NCI-H1048 (cell line): ENCODE measurements around the gene STN1.

Source experiments
- DNase-seq: peaks from one replicate; lab custom pipeline; 2025; lab: John Stamatoyannopoulos, UW

Gene STN1, protein sequence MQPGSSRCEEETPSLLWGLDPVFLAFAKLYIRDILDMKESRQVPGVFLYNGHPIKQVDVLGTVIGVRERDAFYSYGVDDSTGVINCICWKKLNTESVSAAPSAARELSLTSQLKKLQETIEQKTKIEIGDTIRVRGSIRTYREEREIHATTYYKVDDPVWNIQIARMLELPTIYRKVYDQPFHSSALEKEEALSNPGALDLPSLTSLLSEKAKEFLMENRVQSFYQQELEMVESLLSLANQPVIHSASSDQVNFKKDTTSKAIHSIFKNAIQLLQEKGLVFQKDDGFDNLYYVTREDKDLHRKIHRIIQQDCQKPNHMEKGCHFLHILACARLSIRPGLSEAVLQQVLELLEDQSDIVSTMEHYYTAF

DNA sequence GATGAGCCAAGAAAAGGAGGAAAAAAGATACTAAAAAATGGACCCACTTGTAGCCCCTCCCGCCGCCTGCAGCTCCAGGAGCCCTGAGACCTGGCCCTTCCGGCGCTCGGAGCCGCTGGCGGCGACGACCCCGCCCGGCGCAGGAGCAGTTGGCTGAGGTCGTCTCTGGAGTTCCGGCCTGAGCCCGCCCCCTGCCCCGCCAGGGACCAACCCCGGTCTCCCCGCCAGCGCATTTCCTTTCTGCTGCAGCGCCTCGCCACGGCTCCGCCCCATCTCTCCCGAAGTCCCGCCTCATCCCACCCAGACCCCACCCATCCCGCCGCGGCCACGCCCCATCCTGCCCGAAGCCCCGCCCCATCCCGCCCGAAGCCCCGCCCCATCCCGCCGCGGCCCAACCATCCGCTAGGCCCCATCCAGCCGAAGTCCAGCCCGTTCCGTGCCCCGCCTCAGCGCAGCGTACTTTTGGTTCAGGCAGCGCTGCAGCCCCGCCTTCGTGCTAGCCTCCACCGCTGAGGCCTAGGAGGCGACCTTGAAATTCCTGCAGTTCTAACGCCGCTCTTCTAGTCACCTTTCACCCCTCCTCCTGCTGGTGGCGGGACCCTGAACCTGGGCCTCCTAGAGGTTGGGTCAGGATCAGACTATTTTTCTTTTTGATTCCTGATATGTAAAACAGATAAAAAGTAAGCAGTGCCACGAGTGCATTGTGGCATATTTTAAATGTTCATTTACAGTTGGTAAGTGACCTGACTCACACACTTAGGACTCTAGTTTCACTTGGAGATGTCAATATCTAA lies at the start of gene STN1:
TSS of gene STN1 (minus strand) at position 132 of the 794 bp plus-strand sequence. CDS start 590 bp downstream, outside the sequence.
- peak; percentile 88 for DNase-seq

DNA sequence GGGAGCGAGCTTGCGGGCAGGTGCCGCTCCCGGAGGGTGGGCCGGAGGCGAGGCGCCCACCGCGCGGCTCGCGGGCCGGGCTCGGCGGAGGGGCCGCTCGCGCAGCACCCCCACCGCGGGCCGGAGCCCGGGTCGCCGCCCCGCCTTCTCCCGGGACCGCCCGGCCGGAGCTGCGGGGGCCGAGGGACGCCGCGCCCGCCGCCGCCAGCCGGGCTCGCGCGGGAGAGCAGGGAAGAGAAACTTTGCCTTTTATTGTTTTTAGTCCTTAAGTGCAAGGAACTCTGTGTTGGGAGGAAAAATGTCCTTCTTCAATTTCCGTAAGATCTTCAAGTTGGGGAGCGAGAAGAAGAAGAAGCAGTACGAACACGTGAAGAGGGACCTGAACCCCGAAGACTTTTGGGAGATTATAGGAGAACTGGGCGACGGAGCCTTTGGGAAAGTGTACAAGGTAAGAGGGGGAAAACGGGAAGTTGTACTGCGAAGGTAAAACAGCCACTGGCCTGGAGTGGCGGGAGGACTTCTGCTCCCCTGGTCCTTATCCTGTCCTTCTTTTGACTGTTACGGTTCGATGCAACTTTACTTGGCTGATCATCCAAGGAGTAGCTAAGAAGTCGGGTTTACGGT lies 49.6 kb upstream of the STN1 start:
- DNase-seq, result no peak

DNA sequence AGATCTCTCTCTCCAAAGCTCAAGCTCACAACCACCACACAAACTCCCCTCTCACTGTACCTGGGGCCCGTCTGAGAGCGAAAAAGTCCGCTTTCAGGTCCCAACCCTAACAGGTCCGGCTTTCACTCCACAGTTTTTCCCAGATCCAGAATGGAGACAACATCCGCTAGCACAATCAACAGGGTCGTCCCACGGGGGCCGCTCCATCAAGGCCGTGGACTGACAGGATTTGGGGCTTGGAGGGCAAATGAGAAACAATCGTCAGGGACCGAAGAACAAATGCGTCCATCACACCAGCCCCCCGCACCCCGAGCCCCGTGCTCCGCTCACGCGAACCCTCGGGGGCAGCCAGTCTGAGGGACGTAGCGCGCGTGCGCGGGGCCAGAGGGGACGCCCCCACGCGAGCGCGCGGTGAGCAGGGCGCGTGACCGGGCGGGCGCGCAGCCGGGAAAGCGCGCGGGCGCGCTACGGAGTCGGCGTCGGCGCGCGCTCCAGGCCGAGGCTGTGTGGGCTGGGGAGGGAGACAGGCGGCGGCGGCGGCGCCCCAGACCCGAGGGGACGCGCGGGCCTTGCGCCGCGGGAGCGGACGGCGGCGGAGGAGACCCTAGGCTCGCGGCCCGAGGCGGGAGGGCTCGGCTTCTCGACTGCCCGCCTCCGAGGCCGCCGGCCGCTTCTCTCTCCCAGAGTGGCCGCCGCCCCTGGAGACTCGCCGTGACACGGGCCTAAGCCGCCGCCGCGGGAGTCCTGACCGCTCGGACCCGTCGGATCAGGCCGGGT lies 48.9 kb upstream of the STN1 start, which contains the start of gene SLK:
TSS of gene SLK (plus strand) at position 470 of the 777 bp plus-strand sequence. CDS start 606 bp downstream, outside the sequence.
- peak; percentile 25 for DNase-seq

DNA sequence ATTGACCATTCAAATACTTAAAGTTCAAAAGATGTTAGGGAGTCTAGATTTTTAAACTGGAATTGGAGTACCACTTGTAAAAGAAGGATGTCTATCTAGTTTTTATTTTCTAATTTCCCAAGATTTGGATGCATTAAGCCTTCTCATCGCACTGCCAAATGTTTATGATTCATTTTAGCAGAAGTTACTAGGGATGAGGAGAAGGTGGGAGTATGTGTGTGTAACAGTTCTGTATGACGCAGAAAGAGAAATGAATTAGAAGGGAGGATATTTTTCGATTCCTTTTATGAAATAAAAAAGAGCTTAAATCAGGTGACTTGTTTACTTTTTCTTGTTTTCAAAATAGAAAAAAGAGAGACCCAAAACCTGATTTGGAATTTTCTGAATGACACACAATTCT lies 42.1 kb upstream of the STN1 start:
- no peak for DNase-seq

DNA sequence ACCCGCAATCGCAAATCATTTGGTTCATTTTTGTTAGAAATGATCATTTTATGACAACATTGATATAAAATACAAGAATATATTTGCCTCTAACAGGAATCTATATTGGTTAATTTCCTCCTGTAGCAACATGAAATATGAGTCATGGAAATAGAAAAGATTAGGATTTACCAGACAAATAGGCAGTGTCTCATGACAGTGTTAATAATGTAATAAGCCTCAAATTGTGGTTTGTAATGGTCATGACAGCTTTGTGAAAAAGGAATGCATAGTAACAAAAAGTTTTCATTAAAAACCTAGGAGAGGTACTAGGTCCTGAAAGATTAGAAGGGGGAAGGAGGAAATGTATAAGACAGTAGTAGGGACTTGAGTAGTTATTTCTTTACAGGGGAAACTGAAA lies 41.0 kb upstream of the STN1 start:
- no peak for DNase-seq

DNA sequence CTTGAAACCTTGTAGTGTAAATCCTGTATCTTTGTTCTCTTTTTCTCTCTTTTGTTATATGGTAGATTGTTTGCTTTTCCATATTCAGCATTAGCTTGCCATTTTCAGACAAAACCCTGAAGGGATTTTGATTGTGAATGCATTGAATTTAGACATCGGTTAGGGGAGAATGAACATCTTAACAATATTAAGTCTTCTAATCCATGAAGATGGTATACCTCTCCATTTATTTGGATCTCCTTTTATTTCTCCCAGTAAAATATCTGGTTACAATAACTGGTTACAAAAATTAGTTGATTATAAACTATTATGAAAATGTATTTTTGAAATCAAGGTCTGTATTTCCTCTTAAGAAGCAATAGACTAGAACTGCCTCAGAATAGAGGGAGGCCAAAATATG lies 36.6 kb upstream of the STN1 start:
- DNase-seq, result no peak

DNA sequence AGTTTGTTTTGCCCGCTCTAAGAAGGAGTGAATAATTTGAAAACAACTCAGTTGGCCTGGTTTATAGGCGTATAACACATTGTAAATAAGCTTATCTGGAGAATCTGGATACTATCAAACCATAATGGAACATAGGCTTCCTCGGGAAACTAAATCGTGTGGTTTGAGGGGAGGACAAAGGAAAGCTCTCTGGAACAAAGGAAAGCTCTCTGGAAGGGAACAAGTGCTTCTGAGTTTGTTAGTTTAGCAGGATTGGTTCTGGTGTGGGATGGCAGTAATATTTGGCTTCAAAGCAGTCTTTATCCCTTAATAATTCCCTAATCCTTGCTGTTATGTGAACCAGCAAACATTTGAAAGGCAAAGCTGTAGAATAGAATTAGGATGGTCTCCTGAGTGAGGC lies 34.0 kb upstream of the STN1 start:
- DNase-seq, result no peak

DNA sequence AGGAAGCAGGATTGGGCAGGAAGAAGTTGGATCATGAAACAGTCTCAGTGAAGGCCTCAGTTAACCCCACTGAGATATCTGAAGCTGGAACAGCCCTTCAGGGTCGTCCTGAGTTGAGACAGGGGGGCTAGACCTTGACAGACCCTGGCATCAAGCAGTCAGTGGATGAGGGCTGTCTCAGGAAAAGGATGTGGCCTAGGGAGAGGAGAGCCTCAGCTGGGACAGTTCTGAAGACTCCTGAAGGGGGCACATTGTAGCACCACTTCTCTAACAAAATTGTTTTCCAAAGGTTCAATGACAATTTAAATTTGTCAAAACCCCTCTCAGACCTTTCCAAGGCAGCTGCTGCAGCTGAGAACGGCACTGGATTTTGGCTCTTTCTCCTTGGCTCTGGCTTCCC lies 33.2 kb upstream of the STN1 start:
- DNase-seq, result no peak

DNA sequence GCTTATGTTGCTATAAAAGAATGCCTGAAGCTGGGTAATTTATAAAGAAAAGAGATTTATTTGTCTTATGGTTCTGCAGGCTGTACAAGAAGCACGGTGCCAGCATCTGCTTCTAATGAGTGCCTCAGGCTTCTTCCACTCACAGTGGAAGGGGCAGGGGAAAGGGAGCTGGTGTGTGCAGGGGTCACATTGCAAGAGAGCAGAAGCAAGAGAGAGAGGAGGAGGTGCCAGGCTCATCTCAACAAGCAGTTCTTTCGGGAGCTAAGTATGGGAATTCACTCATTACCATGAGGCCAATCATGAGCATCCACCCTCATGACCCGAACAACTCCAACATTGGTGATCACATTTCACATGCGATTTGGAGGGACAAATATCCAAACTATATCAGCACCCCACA lies 31.7 kb upstream of the STN1 start:
- DNase-seq, result no peak

DNA sequence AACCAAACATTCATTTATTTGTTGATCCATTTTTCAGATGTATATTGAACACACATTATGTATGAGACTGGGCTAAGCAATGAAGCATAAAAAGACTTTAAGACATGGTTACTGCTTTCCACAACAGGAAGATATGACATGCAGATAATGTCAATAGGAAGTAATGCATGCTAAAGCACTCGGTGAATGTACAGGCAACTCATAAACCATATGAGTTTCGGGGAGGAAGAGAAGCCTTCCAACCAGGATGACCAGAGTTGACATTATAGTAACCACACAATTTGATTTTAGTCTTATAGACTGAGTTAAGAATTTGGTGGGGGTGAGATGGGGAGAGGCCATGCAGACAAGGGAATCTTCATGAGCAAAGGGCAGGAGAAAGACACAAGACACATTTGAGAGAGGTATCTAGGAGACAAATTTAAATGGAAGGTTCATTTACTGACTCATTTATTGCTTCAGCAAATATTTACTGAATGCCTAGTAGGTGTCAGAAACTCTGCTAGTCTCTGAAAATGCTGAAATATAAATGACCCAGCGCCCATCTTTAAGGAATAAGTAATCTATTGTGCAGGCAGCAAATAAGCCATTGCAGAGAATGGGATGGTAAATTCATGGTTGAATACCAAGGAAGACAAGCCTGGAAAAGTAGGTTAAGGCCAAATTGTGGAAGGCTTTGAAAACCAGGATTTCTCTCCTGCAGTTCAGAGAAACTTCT lies 30.0 kb upstream of the STN1 start:
- DNase-seq, result no peak

DNA sequence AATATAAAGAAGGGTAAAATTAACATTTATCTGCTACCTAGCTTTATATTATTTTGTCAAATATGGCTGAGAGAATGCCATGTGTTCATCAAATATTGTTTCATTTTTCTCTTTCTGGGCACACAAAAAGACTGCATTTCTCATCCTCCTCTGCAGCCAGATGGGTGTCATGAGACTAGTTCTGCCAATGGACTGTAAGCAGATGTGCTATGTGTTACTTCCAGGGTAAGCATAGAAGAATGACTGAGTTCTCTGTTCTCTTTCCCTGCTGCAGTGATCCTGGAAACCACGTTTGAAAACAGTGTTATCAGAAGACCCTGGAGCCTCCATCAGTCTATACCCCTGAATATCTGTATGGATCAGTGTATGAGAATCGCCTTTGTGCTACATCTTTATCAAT lies 24.9 kb upstream of the STN1 start:
- DNase-seq, result no peak

DNA sequence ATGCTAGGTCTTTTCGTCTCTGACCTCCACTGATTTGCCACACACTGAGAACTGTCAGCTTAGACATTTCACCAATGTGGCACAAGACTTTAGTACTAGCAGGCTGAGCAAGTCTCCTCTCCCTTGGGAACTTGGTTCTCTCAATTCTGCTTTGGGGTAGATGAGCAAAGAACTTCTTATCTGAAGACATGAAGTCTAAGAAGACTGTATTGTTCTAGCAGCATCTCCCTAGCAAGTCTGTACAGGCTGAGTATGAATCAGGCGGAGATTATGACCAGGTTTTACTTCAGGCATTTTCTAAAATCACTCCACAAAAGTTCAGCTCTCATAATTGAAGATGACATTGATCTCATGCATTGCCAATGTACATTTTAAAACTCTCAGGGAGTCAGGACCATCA lies 23.8 kb upstream of the STN1 start:
- DNase-seq, result no peak

DNA sequence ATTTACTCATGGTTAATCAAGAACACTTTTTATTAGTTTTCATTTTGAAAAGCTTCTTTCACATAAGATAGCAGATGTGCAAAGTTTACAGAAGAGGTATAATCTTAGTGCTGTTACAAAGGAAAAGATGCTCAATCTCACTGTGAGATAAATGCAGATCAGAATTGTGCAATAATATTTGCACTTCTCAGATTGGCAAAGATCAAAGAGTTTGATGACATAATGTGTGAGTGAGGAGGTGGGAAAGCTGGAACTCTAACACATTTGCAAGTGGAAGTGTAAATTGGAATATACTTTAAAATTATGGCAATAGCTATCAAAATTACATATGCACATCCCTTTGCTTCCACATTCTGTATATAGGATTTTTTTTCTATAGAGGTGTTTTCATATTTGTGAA lies 21.5 kb upstream of the STN1 start:
- no peak for DNase-seq

DNA sequence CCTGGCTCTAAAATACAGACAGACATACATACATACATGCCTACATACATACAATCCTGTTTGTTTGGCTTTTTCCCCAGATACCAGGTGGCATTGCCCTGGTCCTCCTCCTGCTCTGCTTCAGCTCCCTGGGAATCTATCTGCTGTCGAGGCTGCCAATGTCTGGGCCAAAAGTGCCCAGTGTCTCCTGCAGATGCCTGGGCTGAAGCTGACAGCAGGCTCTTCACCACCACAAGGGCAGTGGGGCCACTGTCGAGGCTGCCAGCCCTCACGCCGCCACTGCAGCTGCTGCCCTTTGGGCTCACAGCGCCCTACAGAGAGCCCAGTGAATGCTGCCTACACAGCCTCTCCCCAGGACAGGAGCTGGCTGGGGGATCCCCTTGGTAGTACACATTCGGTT lies 18.0 kb upstream of the STN1 start:
- DNase-seq, result no peak

DNA sequence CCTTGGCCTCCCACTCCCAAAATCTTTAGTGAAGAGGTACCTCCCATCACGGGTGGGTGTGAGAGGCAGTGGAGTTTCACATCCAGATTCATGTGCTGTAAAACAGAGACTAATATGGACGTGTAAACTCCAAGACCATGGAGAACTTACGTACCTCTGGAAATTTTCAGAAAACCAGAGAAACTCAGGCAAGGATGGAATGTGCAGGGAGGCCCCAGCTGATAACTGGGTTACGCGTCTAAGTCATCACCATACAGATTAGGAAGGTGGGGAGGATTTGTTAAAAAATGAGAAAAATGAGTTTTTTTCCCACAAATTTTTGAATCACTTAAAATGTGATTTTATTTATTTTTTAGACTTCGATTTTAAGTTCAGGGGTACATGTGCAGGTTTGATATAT lies 16.3 kb upstream of the STN1 start:
- DNase-seq, result no peak

DNA sequence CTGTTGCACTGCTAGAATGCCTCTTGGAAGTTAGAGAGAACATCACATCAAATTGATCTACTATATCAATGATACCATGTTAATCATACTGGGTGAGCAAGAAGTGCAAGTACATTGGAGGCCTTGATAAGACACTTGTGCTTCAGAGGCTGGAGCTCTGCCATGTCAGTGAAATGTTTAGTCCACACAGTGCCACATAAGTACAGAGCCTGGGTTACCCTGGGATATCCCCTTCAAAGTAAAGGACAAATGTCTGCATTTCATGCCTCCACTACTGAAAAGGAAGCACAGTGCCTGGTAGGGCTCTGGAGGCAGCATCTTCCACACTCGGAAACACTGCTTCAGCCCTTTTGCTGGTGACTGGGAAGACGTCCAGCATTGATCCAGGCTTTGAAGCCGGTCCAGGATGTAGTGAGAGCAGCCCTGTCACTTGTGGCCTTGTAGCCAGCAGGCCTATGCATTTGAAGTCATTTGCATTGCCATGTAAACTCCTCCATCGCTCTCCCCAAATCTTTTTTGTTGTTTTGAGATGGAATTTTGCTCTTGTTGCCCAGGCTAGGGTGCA lies 15.7 kb upstream of the STN1 start:
- DNase-seq, result no peak

DNA sequence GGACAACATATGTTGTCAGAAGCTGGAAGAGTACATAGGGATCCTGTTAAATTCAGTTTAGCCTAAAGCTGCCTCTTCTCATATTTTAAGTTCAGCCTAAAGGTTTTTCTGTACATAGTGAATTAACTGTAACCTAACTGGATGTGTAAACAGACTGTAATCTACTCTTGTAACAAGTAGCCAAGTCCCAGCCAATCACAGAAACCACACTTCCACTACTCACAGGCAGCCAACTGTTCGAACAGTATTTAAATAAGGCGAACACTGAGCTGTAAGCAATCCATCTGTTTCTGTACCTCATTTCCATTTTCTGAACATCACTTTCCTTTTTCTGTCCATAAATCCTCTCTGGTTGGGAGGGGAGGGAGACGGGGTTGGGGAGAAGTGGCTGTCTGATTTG lies 15.0 kb upstream of the STN1 start:
- no peak for DNase-seq

DNA sequence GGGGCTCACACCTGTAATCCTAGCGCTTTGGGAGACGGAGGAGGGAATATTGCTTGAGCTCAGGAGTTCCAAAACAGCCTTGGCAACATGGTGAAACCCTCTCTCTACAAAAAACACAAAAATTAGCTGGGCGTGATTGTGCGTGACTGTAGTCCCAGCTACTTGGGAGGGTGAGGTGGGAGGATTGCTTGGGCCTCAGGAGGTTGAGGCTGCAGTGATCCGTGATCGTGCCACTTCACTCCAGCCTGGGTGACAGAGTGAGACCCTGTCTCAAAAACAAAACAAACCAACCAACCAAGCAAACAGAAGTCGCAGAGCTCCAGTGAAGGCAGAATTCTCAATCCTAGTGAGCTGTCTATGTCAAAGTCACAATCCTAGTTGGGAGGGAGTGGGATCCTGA lies 14.3 kb upstream of the STN1 start:
- DNase-seq, result no peak

DNA sequence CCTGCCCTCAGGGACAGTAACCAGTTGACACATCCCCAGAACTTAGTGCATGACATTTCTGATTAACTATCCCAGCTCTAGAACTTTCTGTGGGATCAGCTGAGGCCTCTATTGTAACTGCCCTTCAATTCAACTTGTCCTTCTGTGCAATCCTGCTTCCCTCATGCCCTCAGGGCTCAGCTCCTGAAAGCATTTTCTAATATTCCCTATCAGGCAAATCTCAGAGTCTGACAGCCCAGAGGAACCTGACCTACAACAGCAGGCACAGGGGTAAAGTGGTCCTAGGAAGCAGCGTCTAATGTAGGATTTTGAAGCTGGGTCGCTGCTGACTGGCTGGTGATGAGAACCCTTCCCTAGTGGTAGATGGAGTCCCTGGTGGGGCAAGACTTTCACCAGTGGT lies 13.6 kb upstream of the STN1 start:
- no peak for DNase-seq

DNA sequence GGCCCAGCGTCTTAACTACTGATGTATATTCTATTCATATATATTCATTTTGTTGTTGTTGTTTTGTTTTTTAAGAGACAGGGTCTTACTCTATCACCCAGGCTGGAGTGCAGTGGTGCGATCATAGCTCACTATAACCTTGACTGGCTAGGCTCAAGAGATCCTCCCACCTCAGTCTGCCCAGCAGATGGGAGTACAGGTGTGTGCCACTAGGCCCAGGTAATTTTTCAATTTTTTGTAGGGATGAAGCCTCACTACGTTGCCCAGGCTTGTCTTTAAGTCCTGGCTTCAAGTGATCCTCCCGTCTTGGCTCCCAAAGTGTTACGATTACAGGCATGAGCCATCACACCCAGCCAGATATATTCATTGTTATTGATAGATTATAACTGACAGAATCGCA lies 12.9 kb upstream of the STN1 start:
- no peak for DNase-seq

DNA sequence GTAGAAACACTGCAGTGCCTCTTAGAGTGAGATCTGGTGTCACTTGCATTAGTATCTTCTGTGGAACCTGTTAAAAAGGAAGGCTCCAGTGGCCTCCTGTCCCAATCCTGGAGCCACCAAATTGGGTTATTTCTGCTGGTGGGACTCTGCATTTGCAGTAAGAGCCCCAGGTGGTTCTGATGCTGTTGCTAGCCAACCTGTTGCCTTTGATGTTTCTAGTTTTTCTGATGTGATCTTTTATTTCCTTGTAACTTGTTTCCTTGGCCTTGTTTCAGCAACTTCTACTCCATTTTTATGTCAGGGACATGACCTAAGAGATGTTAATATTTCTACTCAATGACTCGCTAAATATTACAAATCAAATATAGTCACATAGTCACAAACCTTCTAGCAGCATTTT lies 12.5 kb upstream of the STN1 start:
- no peak for DNase-seq
